HG03442 (cell line): Measurements from ENCODE around the gene PDCD2L.
A peak's percentile ranks its signal among the peaks of the same experiment; 100 is the strongest.
"Not testable (repeated sequence)": the region's sequence is repeated elsewhere in the genome, so short reads cannot be mapped to it uniquely, and the experiment has no call there.

Experiments
- ATAC-seq: cut with Tn5 transposase; IDR thresholded peaks from one replicate; pipeline ENCODE4 v1.9.1; 2021; ENCODE audit warnings: mild to moderate bottlenecking, moderate library complexity; ENCODE audit not compliant: unreplicated experiment

PDCD2L gene

GRCh38 chr19:34404109-34404909 is at the start of gene PDCD2L:
TSS of gene PDCD2L (plus strand) at chr19:34404399. CDS start at chr19:34404431, 32 bp downstream.
- ATAC-seq = peak; percentile 83

GRCh38 chr19:34355201-34355600 is 49.0 kb upstream of the PDCD2L start:
- no peak for ATAC-seq

GRCh38 chr19:34356875-34357274 is 47.3 kb upstream of the PDCD2L start:
- ATAC-seq = no peak

- ATAC-seq = no peak
These were observed 46.8 kb upstream of the PDCD2L start for GRCh38 chr19:34357431-34357830.

GRCh38 chr19:34359140-34359953 is 44.9 kb upstream of the PDCD2L start:
- ATAC-seq = peak; percentile 90

GRCh38 chr19:34359954-34360315 is 44.3 kb upstream of the PDCD2L start:
- ATAC-seq = no peak

GRCh38 chr19:34360354-34360909 is 43.8 kb upstream of the PDCD2L start:
- no peak for ATAC-seq

GRCh38 chr19:34362679-34363069 is 41.5 kb upstream of the PDCD2L start:
- no peak for ATAC-seq

GRCh38 chr19:34363094-34363493 is 41.1 kb upstream of the PDCD2L start:
- ATAC-seq = no peak

- no peak for ATAC-seq
These were observed 40.3 kb upstream of the PDCD2L start for GRCh38 chr19:34363930-34364329.

GRCh38 chr19:34364462-34364829 is 39.8 kb upstream of the PDCD2L start:
- ATAC-seq = no peak

GRCh38 chr19:34364830-34365462 is 39.3 kb upstream of the PDCD2L start, which contains the start of gene GPI:
TSS of gene GPI (plus strand) at chr19:34365196. CDS start at chr19:34365267, 71 bp downstream.
- ATAC-seq = peak; percentile 66

- no peak for ATAC-seq
These were observed 38.5 kb upstream of the PDCD2L start for GRCh38 chr19:34365463-34366401.

GRCh38 chr19:34366738-34367623 is 37.2 kb upstream of the PDCD2L start:
- no peak for ATAC-seq

- ATAC-seq = no peak
These were observed 36.6 kb upstream of the PDCD2L start for GRCh38 chr19:34367624-34367957.

GRCh38 chr19:34368338-34368737 is 35.9 kb upstream of the PDCD2L start:
- ATAC-seq = no peak

- not testable (repeated sequence) for ATAC-seq
These were observed 35.0 kb upstream of the PDCD2L start for GRCh38 chr19:34369166-34369565.

GRCh38 chr19:34370117-34370516 is 34.1 kb upstream of the PDCD2L start:
- no peak for ATAC-seq

GRCh38 chr19:34370983-34371382 is 33.2 kb upstream of the PDCD2L start:
- no peak for ATAC-seq
